ENCODE measurements around the gene NLRX1.
"Not testable (repeated sequence)": the region's sequence is repeated elsewhere in the genome, so short reads cannot be mapped to it uniquely, and the experiment has no call there.

Gene NLRX1

DNA sequence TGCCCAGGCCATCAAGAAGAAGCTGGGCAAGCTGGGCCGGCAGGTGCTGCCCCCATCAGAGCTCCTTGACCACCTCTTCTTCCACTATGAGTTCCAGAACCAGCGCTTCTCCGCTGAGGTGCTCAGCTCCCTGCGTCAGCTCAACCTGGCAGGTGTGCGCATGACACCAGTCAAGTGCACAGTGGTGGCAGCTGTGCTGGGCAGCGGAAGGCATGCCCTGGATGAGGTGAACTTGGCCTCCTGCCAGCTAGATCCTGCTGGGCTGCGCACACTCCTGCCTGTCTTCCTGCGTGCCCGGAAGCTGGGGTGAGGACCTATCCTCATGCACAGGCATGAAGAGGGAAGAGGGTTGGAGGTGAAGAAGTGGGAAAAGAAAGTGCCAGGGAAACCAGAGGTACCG is 11.5 kb downstream of the NLRX1 start:
- no peak overlapping the region for H3K4me3 ChIP-seq (ENCODE audit: low read depth, low read length)
- TF ChIP-seq, protein P1, sequence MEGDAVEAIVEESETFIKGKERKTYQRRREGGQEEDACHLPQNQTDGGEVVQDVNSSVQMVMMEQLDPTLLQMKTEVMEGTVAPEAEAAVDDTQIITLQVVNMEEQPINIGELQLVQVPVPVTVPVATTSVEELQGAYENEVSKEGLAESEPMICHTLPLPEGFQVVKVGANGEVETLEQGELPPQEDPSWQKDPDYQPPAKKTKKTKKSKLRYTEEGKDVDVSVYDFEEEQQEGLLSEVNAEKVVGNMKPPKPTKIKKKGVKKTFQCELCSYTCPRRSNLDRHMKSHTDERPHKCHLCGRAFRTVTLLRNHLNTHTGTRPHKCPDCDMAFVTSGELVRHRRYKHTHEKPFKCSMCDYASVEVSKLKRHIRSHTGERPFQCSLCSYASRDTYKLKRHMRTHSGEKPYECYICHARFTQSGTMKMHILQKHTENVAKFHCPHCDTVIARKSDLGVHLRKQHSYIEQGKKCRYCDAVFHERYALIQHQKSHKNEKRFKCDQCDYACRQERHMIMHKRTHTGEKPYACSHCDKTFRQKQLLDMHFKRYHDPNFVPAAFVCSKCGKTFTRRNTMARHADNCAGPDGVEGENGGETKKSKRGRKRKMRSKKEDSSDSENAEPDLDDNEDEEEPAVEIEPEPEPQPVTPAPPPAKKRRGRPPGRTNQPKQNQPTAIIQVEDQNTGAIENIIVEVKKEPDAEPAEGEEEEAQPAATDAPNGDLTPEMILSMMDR (IDR thresholded peaks at IDR 0.05; ENCODE audit: low read depth, low read length): no peak

DNA sequence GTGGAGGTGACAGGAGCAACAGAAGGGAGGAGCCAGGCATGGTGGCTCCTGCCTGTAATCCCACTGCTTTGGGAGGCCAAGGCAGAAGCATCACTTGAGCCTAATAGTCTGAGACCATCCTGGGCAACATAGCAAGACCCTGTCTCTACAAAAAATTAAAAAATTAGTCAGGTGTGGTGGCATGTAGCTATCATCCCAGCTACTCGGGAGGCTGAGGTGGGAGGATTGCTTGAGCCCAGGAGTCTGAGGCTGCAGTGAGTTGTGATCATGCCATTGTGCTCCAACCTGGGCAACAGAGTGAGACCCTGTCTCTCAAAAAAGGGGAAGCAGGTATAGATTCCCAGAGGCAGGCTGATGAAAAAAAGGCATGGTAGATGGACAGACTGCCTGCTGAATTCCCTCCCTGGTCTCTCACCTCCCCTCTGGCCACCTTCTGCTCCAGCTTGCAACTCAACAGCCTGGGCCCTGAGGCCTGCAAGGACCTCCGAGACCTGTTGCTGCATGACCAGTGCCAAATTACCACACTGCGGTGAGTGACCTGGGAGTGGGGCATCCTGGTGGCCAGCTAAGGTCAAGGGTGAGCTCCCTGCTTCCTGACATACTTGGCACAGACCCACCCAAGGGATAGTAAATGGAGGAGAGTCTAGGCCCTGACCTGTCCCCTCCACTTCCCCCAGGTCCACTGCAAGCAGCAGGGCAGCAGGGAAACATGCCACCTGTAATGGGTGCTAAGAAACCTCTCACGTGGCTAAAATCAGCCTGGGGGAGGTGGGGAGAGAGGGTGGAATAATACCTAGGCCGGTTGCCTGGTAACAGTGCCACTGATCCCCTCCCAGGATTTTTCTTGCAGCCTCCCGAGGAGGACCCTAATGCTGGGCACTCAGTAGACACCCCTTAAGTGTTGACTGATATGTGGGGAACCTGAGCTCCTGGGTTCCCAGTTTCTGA is 12.5 kb downstream of the NLRX1 start:
- TF ChIP-seq, protein P1 (IDR thresholded peaks at IDR 0.05; ENCODE audit: low read depth, low read length): no peak
- no peak overlapping the region for H3K4me3 ChIP-seq (ENCODE audit: low read depth, low read length)

- H3K4me3 ChIP-seq (ENCODE audit: low read depth, low read length): no peak overlapping the region
- TF ChIP-seq, protein P1 (IDR thresholded peaks at IDR 0.05; ENCODE audit: low read depth, low read length): no peak
Observed at GRCh38 chr11:119181677-119182412, 13.3 kb downstream of the NLRX1 start.

GRCh38 chr11:119184399-119184798 is 15.9 kb downstream of the NLRX1 start:
- H3K4me3 ChIP-seq (ENCODE audit: low read depth, low read length): not testable (repeated sequence)

DNA sequence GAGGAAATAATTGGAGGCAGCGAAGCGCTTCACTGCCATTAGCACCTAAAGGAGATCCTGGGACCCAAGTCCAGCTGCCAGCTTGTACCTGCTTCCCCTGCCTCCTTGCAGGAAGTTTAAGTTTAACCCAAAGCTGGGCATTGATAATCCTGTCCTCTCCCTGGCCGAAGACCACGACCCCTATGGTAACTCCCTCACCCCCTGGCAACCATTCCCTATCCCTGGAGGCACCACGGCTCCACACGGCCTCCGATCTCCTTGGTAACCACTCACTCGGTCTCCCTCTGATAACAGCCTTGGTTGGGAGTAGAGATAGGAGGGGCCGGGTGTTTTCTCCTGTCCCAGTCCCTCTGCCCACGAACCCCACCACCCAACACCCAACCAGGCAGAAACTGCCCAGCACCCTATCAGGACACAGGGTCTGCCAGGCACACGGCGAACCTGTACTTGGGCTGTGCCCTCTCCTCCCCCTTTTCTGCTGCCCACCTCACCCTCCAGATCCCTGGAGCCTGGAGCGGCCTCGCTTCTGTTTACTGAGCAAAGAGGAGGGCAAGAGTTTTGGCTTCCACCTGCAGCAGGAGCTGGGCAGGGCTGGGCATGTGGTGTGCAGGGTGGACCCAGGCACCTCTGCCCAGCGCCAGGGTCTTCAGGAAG is 17.6 kb downstream of the NLRX1 start:
- TF ChIP-seq, protein P1 (IDR thresholded peaks at IDR 0.05; ENCODE audit: low read depth, low read length): no peak
- no peak overlapping the region for H3K4me3 ChIP-seq (ENCODE audit: low read depth, low read length)

GRCh38 chr11:119187123-119187892 is 18.8 kb downstream of the NLRX1 start:
- H3K4me3 ChIP-seq (ENCODE audit: low read depth, low read length): no peak overlapping the region
- TF ChIP-seq, protein P1 (IDR thresholded peaks at IDR 0.05; ENCODE audit: low read depth, low read length): no peak

DNA sequence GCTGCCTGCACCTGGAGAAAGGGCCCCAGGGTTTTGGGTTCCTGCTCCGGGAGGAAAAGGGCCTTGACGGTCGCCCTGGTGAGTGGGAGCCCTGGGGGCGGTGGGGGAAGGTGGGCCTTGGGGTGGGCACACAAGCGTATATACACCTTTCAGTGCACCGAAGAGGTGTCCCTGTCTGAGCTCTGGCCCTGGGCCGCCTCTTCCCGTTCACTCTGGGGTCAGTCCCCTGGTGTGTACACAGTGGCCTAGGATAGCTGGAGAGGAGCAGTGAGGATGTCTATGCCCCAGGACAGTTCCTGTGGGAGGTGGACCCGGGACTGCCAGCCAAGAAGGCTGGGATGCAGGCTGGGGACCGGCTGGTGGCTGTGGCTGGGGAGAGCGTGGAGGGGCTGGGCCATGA is 19.5 kb downstream of the NLRX1 start:
- H3K4me3 ChIP-seq (ENCODE audit: low read depth, low read length): no peak overlapping the region
- TF ChIP-seq, protein P1 (IDR thresholded peaks at IDR 0.05; ENCODE audit: low read depth, low read length): no peak

Data from WI38 (cell line).